Glomerular visceral epithelial cell (primary cell): ENCODE data around the gene SLC66A2.

Experiments
- DNase-seq: peaks from one replicate; pipeline ENCODE4 v3.0.0-alpha.2; 2016; ENCODE audit errors: extremely low spot score

Gene SLC66A2

DNA sequence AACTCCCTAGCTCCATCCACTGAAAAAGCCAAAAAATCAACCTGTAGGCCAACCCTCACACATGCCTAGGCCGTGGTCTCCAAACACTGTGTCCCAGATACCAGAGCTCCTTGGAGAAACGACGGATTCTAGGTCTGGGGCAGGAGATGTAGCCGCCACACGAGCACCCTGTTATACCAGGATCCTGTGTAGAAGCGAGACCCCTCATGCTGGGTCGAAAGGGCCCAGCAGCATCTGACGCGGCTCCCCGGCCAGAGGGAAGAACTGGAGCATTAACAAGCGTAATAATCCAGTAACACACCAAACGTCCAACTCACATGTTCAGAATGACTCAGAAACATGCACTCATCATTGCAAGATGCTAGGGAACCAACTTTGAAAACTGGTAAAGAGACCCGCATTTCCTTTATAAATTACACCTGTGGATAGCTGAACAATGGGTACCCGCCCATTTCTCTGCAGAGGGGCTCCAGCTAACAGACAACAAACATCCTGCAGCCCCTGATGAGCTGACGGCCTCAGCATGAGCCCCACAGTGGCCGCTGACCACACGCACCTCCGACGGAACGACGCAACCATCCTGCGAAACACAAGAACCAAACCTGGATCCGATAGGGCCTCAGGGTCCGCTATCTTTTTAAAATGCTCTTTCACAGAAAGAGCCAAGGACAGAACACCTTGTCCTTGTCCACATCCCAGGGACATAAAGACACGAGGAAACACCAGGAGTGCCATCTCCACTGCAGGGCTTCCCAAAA is 14.2 kb downstream of the SLC66A2 start:
- no peak for DNase-seq

DNA sequence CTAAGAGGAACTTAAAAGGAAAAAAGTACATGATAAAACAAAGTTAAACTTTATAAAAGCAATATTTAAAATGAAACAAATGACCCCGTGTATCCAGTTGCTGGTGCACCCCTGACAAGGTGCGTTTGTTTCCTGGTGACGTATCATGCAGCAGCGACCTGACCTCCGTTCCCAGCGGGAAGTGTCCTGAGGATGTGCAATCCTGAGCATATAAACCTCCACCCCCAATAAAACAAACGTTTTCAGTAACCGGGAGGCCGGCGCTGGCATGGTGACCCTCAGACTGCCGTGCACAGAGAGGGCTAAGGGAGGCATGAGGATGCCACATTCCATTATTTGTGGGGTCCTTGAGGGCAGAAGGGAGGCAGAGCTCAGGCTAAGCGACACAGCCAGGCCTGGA is 14.8 kb downstream of the SLC66A2 start:
- DNase-seq, result no peak

DNA sequence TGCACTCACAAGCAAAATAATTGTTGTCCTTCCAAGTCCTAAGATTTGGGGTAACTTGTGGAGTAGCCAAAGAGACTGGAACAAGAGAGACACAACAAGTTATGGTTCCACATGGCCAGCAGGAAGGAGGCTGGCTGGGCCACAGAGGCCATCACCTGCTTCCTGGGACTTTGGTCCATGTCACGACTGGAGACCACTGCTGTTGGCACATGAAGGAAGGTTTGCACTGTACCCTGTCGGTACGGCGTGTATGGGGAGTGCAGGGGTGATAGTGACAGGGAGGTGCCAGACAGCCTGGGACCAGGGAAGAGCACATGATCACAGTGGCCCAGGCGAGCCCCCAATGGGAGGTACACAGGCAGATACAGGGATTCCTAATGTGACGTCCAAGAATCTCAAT is 15.5 kb downstream of the SLC66A2 start:
- DNase-seq, result no peak

DNA sequence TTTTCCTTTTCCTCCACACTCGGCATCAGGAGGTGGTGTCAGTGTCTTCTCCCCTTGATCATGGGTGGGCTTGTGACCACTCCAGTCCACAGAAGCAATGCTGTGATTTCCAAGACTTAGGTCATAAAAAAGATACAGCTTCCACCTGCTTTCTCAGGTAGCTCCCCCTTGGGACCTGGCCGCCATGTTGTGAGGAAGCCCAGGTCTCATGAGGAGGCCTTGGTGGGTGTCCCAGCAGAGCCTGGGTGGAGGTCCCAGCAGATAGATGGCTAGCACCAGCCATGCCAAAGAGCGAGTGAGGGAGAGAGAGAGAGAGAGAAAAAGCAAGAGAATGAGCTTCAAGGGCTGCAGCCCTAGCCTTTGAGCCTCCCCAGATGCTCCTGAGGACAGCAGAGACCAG is 16.0 kb downstream of the SLC66A2 start:
- no peak for DNase-seq

DNA sequence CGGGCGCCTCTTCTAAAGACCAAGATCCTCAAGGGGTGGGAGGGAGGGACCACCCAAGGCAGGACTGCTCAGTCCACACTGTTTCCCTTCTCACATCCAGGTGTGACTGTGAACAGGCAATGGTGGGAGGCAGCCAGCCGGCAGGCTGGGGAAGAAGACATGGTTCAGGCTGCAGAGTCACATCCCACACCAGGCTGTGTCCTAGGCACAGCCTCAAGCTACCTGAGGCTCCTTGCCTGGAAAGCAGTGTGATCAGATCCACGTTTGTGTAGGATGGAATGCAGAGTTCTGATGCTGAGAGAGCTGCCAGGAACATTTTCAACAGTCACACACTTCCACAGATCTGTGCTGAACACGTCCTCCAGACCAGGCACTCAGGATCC is 16.4 kb downstream of the SLC66A2 start:
- no peak for DNase-seq

DNA sequence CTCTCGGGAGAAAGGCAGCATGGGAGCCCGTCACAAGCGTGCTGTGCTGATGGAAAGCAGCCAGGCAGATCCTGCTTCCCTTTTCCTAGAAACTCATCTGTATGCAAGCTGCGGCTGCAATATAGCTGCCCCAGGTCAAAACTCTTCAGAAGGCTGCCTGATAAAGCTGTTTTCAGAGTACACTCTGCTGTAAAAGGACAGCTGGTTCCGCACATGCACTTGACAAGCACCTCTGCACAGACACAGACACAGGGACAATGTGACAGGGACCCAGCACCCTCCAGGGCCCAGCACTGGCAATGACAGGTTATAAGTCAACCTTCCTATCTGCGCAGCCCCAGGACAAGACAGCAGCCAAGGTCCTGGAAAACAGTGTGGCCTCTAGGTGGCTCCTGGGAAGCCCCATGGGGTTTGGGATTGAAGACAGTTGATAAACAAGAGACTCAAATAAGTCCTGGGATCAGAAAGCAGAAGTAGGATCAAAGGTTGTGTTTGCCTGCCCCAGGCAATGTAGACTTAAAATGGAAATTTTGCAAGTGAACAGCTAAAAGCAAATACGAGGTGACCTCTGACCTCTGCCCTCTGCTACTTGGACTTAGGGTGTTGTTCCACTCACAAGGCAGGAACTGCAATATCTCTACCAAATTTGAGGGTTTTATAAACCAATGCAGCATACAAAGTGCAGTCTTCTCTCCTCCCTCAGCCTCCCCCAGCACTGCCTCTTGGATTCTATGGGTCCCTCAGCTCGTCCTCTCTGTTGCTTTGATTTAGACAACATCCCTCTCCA is 16.9 kb downstream of the SLC66A2 start:
- DNase-seq, result no peak

DNA sequence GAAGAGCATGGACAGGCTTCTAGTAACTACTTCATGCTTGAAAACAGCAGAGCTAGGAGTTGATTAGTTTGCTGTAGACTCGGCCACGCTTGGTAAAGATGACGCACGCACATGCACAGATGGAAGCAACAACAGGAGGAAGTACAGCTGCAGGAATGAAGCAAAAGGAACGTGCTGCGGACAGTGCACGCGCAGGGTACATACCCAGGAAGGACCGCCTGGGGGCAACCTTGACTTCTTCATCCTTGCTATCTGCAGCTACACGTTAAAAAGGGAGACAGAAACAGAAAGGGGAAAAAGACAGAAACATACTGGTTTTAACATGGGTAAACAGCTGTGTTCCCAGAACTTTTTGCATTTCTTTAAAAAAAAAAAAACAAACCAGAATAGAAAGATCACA is 17.7 kb downstream of the SLC66A2 start:
- no peak for DNase-seq

DNA sequence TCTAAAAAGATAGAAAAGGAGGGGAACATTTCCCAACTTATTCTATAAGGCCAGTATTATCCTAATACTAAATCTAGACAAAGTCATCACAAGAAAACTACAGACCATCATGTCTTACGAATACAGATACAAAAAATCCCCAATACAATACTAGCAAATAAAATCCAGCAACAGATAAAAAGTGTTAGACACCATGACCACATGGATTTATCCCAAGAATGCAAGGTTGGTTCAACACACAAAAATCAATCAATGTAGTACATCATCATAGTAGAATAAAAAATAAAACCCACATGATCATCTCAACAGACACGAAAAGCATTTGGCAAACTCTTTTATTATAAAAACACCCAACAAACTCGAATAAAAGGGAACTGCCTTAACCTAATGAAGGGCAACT is 18.5 kb downstream of the SLC66A2 start:
- no peak for DNase-seq

DNA sequence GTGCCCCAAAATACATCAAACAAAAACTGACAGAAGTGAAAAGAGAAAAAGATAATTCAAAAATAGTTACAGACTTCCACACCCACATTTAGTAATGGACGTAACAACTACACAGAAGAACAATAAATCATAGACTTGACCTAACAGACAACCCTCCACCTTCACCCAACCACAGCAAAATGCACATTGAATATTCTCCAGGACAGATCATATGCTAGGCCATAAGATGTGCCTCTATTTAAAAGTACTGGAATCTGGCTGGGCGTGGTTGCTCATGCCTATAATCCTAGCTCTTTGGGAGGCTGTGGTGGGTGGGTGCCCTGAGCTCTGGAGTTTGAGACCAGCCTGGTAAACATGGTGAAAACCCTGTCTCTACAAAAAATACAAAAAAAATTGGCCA is 20.0 kb downstream of the SLC66A2 start:
- no peak for DNase-seq

DNA sequence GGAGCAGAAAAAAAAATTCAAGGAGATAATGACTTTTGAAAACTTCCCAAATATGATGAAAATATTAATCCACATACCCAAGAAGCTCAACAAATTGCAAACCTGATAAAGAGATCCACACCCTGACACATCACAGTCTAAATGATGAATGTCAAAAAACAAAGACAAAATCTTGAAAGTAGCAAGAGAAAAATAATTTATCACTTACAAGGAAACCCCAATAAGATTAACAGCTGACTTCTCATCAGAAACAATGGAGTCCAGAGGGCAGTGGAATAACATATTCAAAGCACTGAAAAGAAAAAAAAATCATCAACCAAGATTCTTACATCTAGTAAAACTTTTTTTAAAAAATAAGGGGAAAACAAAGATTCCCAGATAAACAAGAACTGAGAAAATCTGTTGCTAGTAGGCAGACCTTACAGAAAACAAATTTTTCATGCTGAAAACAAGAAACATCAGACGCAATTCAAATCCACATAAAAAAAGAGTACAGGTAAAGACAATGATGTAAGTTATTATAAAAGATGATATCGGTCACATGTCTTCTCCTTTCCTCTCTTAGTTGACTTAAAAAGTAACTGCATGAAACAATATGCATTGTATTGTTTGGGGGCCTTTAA is 21.3 kb downstream of the SLC66A2 start:
- DNase-seq, result no peak

DNA sequence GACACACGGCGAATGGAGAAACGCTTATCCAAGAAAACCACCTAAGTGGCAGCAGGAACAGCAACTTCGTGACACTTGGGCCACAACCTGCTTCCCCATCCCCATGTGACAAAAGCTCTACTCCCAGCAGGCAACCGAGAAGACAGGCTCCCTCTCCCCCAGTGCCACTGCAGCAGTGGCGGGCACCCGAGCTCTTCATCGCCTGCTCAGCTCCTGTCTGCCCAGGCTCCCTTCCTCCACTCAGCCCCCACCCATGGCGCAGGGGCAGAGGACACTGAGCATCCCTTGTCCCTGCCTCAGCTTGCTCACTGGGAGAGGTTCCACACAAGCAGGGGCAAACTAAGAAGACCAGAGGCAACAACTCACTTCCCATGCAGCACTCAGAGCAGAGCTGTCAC is 22.9 kb downstream of the SLC66A2 start:
- DNase-seq, result no peak

DNA sequence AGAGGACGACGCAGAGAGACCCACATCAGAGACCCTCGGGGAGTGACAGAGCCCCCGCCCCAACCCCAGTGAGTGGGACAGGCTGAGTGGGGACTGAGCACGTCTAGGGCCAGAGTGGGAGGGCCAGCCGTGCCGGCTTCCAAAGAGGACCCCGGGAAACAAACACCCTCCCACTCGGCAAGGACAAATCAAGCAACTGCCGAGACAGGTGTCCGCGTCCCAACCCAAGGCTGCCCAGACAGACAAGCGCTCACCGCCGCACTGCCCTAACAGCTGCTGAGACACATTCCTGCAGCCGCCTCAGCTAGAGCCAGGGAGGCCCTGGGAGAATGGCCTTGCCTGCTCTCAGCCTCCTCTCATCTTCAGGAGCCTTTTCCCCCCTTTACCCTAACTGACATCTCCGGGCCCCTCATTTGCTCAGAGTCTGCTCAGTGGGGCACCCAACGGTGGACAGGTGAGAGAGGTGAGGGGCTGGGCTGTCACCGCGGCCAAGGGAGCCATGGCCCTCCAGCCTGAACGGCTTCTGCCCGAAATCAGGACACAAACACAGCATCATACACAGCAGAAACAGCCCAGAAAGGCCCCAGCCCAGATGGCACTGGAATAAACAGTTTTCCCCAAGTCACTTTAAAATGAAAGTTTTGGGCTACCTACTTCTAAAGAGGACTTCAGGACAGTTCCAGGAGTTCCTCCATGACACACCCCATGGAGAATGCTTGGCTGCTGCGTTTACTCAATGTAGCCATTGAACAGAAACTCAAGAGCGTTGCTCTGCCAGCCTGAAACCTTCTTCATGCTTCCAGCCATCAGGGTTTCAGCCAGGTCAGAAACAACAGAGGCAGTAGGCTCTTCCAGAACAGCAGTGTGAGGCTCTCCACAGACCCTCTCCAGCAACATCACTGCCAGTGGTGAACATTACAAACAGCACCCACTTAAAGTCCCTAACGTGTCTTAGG is 23.6 kb downstream of the SLC66A2 start:
- no peak for DNase-seq

DNA sequence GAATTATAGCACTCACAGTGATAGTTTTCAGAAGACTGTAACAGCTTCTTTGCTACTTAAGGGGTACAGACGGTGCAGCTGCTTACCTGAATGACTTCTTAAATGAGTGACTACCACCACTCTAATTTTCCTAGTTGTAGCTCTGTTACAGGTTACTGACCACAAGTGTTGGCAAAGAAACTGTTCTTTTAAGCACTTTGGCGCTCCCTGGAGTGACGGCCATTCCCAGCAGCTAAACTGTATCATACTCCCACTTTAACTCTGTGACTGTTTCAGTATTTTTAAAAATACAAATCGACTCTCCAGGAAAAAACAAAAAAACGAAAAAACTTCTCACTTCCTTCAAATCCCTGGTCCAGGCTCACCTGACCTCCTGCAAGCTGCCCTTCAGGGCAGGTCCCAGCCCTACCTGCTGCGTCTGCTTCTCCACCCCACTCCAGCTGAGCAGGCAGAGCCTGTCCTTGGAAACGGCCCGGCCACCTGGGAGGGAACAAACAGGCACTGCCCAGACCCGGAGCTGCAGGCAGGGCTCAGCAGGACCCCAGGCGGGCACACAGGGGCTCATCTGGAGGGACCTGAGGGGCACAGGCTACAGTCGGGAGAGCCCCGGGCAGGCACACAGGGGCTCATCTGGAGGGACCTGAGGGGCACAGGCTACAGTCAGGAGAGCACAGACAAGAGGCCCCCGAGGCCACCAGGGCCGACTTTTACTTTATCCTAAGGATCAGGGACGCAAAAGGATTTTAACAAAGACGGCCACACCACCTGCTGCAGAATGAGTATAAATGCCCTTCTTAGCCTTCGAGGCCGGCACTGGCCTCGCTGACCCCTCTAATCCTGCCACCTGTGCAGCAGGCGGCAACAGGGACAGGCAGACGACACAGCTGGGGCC is 24.5 kb downstream of the SLC66A2 start:
- no peak for DNase-seq

DNA sequence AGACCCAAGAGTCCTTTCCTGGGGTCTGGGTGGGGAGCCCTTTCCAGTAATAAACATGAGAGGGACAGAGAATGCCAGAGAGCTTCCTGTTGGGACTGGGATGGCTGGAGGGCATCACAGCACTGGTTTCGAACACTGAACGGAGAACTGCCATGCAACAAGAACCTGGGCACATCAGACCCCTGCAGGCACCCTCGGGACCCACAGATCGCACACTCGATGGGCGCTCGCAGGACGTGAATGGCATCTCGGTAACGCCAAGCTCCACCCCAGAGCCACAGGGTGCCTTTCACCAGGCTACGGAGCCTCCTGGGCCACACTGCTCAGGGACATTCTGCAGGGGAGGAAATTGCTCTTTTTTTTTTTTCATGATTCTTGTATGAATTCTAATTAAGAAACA is 25.1 kb downstream of the SLC66A2 start:
- DNase-seq, result no peak

DNA sequence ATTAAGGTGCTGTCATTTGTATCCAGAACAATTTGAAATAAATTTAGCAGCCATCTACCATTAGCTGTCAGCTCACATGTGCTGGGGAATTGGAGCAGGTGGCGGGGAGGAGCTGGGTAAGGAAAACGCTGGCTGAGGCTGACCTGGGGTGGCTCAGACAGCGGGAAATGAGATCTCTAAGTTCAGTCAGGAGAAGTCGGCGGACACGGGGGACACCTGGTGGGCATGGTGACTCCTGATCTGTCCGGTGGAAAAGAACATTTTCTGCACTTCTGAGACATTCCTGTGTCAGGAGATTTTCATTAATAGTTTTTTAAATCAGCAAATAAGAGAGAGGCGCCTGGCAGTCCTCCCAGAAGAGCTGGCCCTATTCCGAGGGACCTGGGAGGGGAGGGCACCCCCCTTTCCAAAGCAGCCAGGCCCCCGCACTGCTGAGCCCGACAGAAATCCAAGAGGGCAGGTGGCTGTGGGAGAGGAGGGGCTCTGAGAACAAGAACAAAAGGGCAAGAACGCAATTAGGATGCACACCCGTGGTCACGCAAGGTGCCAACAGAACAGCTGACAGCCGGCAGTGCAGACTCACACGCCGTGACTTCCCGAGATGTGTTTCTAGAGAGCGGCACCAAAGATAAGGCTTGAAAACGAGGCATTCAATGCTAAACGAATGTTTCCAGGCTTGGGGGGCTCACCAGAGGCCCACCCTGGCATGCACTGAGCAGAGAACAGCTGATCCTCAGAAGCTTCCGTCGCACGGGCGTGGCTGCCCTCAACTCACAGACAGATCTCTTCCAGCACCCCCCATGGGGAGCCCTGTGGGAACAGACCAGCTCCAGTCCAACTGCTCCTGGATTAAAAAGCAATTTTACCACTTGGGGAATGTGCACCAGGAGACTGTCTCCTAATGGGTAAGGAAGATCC is 26.4 kb downstream of the SLC66A2 start:
- DNase-seq, result no peak

DNA sequence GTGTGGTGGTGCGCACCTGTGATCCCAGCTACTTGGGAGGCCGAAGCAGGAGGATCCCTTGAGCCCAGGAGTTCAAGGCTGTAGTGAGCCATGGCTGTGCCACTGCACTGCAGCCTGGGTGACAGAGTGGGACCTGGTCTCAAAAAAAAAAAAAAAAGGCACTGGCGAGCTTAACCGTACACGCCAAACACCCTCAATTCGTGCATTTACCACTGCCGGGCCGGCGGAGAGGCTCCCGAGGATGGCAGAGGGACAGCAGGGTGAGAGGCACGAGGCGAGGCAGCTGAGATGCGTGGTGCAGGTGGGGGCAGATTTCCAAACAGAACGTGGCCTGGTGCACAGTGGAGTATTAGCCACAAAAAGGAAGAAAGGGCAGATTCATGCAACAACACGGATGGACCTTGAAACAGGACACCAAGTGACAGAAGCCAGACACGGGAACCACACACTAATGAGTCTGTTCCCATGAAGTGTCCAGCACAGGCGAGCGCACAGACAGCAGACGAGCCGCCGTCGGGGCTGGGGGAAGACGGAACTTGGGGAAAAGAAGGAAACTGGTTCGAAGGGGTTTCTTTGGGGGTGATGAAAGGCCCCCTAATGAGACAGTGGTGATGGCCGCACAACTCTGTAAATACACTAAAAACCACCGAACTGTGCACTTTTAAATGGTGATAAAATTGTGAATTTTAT is 27.4 kb downstream of the SLC66A2 start:
- no peak for DNase-seq

DNA sequence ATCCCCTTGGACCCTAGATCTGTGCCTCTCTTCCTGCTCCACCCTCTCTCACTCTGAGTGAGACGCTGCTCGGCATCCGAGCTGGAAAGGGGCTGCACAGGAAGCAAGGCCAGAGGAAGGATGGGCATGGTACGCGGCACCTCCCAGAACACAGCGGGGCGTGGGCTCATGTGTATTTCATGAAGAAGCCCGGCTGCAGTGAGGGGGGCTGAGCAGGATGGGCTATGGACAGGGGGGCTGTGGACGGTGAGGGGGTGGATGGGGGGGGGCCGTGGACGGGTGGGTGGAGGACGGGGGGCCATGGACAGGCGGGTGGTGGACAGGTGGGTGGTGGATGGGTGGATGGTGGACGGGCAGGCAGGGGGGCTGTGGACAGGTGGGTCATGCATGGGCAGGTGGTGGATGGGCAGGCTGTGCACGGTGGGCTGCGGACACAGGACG is 28.5 kb downstream of the SLC66A2 start:
- no peak for DNase-seq

DNA sequence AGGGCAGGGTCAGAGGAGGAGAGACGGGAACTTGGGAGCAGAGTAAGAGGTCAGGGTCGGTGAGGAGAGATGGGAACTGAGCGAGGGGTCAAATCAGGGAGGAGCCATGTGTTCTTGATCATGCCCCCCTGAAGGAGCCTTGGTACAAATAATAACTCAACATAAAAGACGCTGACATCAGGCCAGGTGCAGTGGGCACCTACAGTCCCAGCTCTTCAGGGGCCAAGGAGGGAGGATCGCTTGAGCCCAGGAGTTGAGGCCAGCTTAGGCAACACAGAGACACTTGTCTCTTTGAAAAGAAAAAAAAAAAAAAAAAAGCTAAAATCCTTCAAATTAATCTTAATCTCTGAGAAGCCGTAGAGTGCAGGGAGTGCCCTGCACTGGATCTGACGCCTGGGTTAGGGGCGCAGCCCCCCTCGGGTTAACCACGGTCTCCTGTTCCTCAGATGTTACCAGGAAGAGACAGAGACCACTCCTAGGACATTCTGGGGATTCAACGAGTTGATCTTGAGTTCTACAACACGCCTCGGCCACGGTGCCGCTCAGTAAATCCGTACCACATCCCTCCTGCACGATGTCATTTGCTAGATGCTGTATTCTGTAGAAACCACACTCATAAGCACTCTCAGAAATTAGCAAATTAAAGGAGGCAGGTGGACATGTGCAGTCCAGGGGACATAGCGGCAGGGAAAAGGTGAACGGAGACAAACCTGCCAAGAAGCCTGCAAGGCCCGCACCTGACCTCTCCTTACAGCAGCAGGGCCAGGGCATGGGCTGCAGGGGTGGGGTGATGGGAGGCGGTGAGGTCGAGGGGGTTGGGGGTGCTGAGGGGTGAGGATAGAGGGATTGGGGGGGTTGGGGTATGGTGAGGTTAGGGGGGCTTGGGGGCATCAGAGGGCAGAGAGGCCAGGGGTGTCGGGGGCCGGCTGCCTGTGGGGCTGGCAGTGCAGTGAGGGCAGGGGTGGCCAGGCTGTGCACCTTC is 29.2 kb downstream of the SLC66A2 start:
- DNase-seq, result no peak
